Stomach (tissue), 9 donors: ENCODE measurements around the gene ZSWIM3. TPM values are rescaled to one million over a fixed set of nuclear protein-coding genes. Genes with fewer than 3 reads are reported as not detected.

ENCODE experiments used
- DNase-seq, 2 donors: peaks; one replicate each; pipeline versions ENCODE4 v3.0.0 to v3.0.0-alpha.2; 2013 to 2019
- H3K27ac ChIP-seq, 5 donors: fragments of 200-600 bp in 4 of 5; sonication (generic) in 4 of 5; one replicate each; pipeline ENCODE4 v1.5.1; 2013 to 2019; ENCODE audit warnings: mild to moderate bottlenecking in 1 of 5, moderate library complexity in 1 of 5
- H3K27me3 ChIP-seq, 3 donors: fragments of 200-600 bp; sonication (generic); one replicate each; pipeline ENCODE4 v1.5.1; 2017 to 2019; ENCODE audit warnings: mixed run types in 1 of 3
- H3K36me3 ChIP-seq, 4 donors: fragments of 200-600 bp; sonication (generic); 1 replicate in 3 of 4; 2 replicates in 1 of 4; pipeline ENCODE4 v1.5.1; 2016 to 2019
- H3K4me1 ChIP-seq, 4 donors: fragments of 200-600 bp; sonication (generic); one replicate each; pipeline ENCODE4 v1.5.1; 2016 to 2019
- H3K4me3 ChIP-seq, 4 donors: fragments of 200-600 bp; sonication (generic) in 3 of 4; one replicate each; pipeline ENCODE4 v1.5.1; 2016 to 2019; ENCODE audit warnings: mild to moderate bottlenecking in 1 of 4
- H3K9me3 ChIP-seq, 4 donors: fragments of 200-600 bp; sonication (generic); one replicate each; pipeline ENCODE4 v1.5.1; 2016 to 2019
- CTCF ChIP-seq, 7 experiments: fragments of 450-650 bp in 4 of 7; fragments of 200-600 bp in 3 of 7; sonication (generic) in 3 of 7; IDR thresholded peaks; one replicate each; pipeline ENCODE4 v1.5.1; 2016 to 2019; ENCODE audit warnings: antibody characterized with exemption in 7 of 7, control low read depth in 2 of 7, mild to moderate bottlenecking in 1 of 7
- EP300 ChIP-seq: sonication (generic); formaldehyde crosslinking; IDR thresholded peaks from one replicate; pipeline ENCODE4 v1.6.1; 2017; ENCODE audit warnings: antibody characterized with exemption
- POLR2A ChIP-seq, 4 donors: fragments of 450-650 bp; IDR thresholded peaks; one replicate each; pipeline ENCODE4 v1.6.1; 2016; ENCODE audit warnings: antibody characterized with exemption in 4 of 4, control low read depth in 2 of 4, mild to moderate bottlenecking in 1 of 4, moderate library complexity in 1 of 4
- POLR2AphosphoS5 ChIP-seq, 3 donors: sonication (generic); formaldehyde crosslinking; IDR thresholded peaks; one replicate each; pipeline ENCODE4 v1.6.1; 2016; ENCODE audit warnings: antibody characterized with exemption in 3 of 3
- WGBS, 5 donors: extraction: QIAGEN DNeasy Blood & Tissue Kit in 3 of 5; methylation state at CpG; one replicate each; pipeline versions ENCODE4 v1.1.5 to v1.1.7; 2013 to 2018; 5-methylcytosine and 5-hydroxymethylcytosine counted together
- intact Hi-C: fragments of 100-400 bp; cut with DNase I; formaldehyde crosslinking; loops from one replicate; pipeline ENCODE4 v1.15.1; 2023; ENCODE audit warnings: low total_unique reads
- polyA plus RNA-seq, 3 donors: library from polyadenylated mRNA; stranded (reverse); fragments of 200-250 nt; gene quantifications; one replicate each; pipeline ENCODE4 v1.2.3, GENCODE V29; 2013
- total RNA-seq, 5 donors: library from RNA; depleted of rRNA; stranded (reverse); fragments of >200 nt; gene quantifications; one replicate each; pipeline versions ENCODE4 v1.1.0 to v1.2.3, GENCODE V29; 2014 to 2016
- donor health status: healthy with polysubstance abuse.
- donor health status: Bipolar disorder and iron deficiency.
- donor health status: healthy.

ZSWIM3 gene
- total and polyA plus RNA-seq, 8 donors: 0.87 to 2.3 (median 1.8) TPM; not detected in 1

GRCh38 chr20:45893831-45894230 is 36.4 kb downstream of the ZSWIM3 start:
- Histone ChIP-seq H3K4me3 (no peak overlapping the region), H3K4me1 (peaks cover 15 to 42% (median 39%) of the 10 kb centered on the region in 4 donors), H3K9me3 (no peaks in the 10 kb centered on the region), H3K27ac (no peak overlapping the region), H3K36me3 (peaks cover 38 to 66% (median 64%) of the 10 kb centered on the region in 4 donors), H3K27me3 (no peaks in the 10 kb centered on the region)
- intact Hi-C loops: no loop called here
- WGBS, 5 donors: 91 to 93% (median 93%) methylated on average over 4 of the region's 4 CpGs
- TF ChIP-seq EP300 (no peak), POLR2AphosphoS5 (IDR thresholded peaks at IDR 0.05) (no peak)
- no peak for DNase-seq

- Histone ChIP-seq H3K4me1 (peaks cover 13 to 33% (median 32%) of the 10 kb centered on the region in 4 donors), H3K9me3 (no peaks in the 10 kb centered on the region), H3K27ac (no peak overlapping the region), H3K27me3 (no peaks in the 10 kb centered on the region), H3K4me3 (no peak overlapping the region), H3K36me3 (peaks cover 38 to 75% (median 74%) of the 10 kb centered on the region in 4 donors)
- intact Hi-C loops: no loop called here
- no peak for TF ChIP-seq CTCF (IDR thresholded peaks at IDR 0.05)
- TF ChIP-seq EP300: no peak
- TF ChIP-seq POLR2AphosphoS5 (IDR thresholded peaks at IDR 0.05): no peak
- no peak for TF ChIP-seq POLR2A (IDR thresholded peaks at IDR 0.05)
- no peak for DNase-seq
- WGBS, 5 donors: 76 to 90% (median 80%) methylated on average over 10 to 12 of the region's 12 CpGs
Measured at GRCh38 chr20:45894797-45895196, 37.4 kb downstream of the ZSWIM3 start.

- Histone ChIP-seq H3K9me3 (no peaks in the 10 kb centered on the region), H3K27ac (no peak overlapping the region), H3K36me3 (peaks cover 38 to 93% (median 90%) of the 10 kb centered on the region in 4 donors), H3K4me1 (peaks cover 8 to 22% (median 17%) of the 10 kb centered on the region in 4 donors), H3K27me3 (no peaks in the 10 kb centered on the region), H3K4me3 (no peak overlapping the region)
- intact Hi-C loops: no loop called here
- no peak for DNase-seq
- TF ChIP-seq POLR2AphosphoS5 (IDR thresholded peaks at IDR 0.05): no peak
- 93 to 97% (median 95%) methylated on average over 13 to 14 of the region's 14 CpGs for WGBS, 5 donors
Measured at GRCh38 chr20:45896641-45897161, 39.3 kb downstream of the ZSWIM3 start.

- TF ChIP-seq POLR2AphosphoS5 (IDR thresholded peaks at IDR 0.05) (no peak), EP300 (no peak), CTCF (IDR thresholded peaks at IDR 0.05) (no peak), POLR2A (IDR thresholded peaks at IDR 0.05) (no peak)
- Histone ChIP-seq H3K4me1 (peaks cover 2 to 16% (median 11%) of the 10 kb centered on the region in 4 donors), H3K4me3 (no peak overlapping the region), H3K27me3 (no peaks in the 10 kb centered on the region), H3K36me3 (peaks cover 41 to 98% (median 95%) of the 10 kb centered on the region in 4 donors), H3K27ac (no peak overlapping the region), H3K9me3 (no peaks in the 10 kb centered on the region)
- 83 to 91% (median 87%) methylated on average over 2 of the region's 2 CpGs for WGBS, 5 donors
- intact Hi-C loops: no loop called here
- no peak for DNase-seq
Measured at GRCh38 chr20:45897289-45897688, 39.9 kb downstream of the ZSWIM3 start.

GRCh38 chr20:45897692-45898091 is 40.3 kb downstream of the ZSWIM3 start:
- Histone ChIP-seq H3K4me1 (peaks cover 0 to 12% (median 7%) of the 10 kb centered on the region in 4 donors), H3K9me3 (no peaks in the 10 kb centered on the region), H3K4me3 (no peak overlapping the region), H3K27me3 (no peaks in the 10 kb centered on the region), H3K27ac (no peak overlapping the region), H3K36me3 (peaks cover 41 to 98% (median 95%) of the 10 kb centered on the region in 4 donors)
- intact Hi-C loops: no loop called here
- 92 to 98% (median 96%) methylated on average over 4 to 7 of the region's 7 CpGs for WGBS, 5 donors
- TF ChIP-seq EP300 (no peak), POLR2AphosphoS5 (IDR thresholded peaks at IDR 0.05) (no peak), POLR2A (IDR thresholded peaks at IDR 0.05) (no peak), CTCF (IDR thresholded peaks at IDR 0.05) (no peak)
- DNase-seq: no peak
